Ovary (tissue), 9 donors: ENCODE data around the gene SLC39A13. TPM values are rescaled to one million over a fixed set of nuclear protein-coding genes. Genes with fewer than 3 reads are reported as not detected.
A peak's percentile ranks its signal among the peaks of the same experiment; 100 is the strongest.

ENCODE experiments used
- DNase-seq, 5 donors: peaks; one replicate each; pipeline ENCODE4 v3.0.0-alpha.2; 2019 to 2020
- H3K27ac ChIP-seq, 2 donors: fragments of 200-600 bp; one replicate each; pipeline versions ENCODE4 v1.5.1 to v1.8.0; 2019 to 2022
- H3K27me3 ChIP-seq: fragments of 200-600 bp; one replicate; pipeline ENCODE4 v1.8.0; 2022
- H3K36me3 ChIP-seq: fragments of 200-600 bp; sonication (generic); one replicate; pipeline ENCODE4 v1.5.1; 2019
- H3K4me1 ChIP-seq: one replicate; pipeline ENCODE4 v1.8.1; 2013; ENCODE audit warnings: mild to moderate bottlenecking, moderate library complexity; ENCODE audit not compliant: insufficient read depth
- H3K4me3 ChIP-seq: fragments of 200-600 bp; sonication (generic); one replicate; pipeline ENCODE4 v1.5.1; 2017
- H3K9me3 ChIP-seq, 2 donors: fragments of 200-600 bp in 1 of 2; sonication (generic) in 1 of 2; one replicate each; pipeline versions ENCODE4 v1.5.1 to v1.8.1; 2013 to 2019; ENCODE audit warnings: mild to moderate bottlenecking in 1 of 2, moderate library complexity in 1 of 2
- CTCF ChIP-seq, 3 donors: fragments of 450-650 bp in 2 of 3; fragments of 200-600 bp in 1 of 3; IDR thresholded peaks; one replicate each; pipeline versions ENCODE4 v1.5.1 to v1.8.0; 2016 to 2022; ENCODE audit warnings: antibody characterized with exemption in 3 of 3, mild to moderate bottlenecking in 1 of 3
- EP300 ChIP-seq: sonication (generic); formaldehyde crosslinking; IDR thresholded peaks from one replicate; pipeline ENCODE4 v1.6.1; 2017; ENCODE audit warnings: antibody characterized with exemption
- POLR2A ChIP-seq: fragments of 450-650 bp; IDR thresholded peaks from one replicate; pipeline ENCODE4 v1.6.1; 2017; ENCODE audit warnings: antibody characterized with exemption, mild to moderate bottlenecking, moderate library complexity
- WGBS, 3 donors: extraction: QIAGEN DNeasy Blood & Tissue Kit in 1 of 3; methylation state at CpG; one replicate each; pipeline versions ENCODE4 v1.1.5 to v1.1.7; 2013 to 2017; 5-methylcytosine and 5-hydroxymethylcytosine counted together
- intact Hi-C, 4 donors: fragments of 100-400 bp; cut with DNase I; formaldehyde crosslinking; loops; one replicate each; pipeline versions ENCODE4 v1.11.0 to v1.15.1; 2022 to 2023
- polyA plus RNA-seq, 2 donors: library from polyadenylated mRNA; stranded (reverse); fragments of 200-250 nt in 1 of 2; fragments of 350-450 nt in 1 of 2; fragmentation: Illumina TruSeq in 1 of 2; extraction: RNeasy Lipid Tissue Mini Kit (QIAGEN cat#74804) in 1 of 2; gene quantifications; one replicate each; pipeline ENCODE4 v1.2.3, GENCODE V29; 2013 to 2014
- total RNA-seq, 7 donors: library from RNA; depleted of rRNA in 2 of 7; stranded (reverse); fragments of >200 nt in 2 of 7; fragmentation: NEBNext Ultra II Directional in 3 of 7; extraction: Animal tissue kit (Norgen Biotek cat#: 25700) in 3 of 7; gene quantifications; one replicate each; pipeline versions ENCODE4 v1.1.0 to v1.2.4, GENCODE V29; 2016 to 2023
- donor health status: DM: no; HTN: no; CAD: no; lungs with moderate emphysema.
- donor health status: DM: no; HTN: no; CAD: no.
- donor health status: Bipolar disorder and iron deficiency.
- donor health status: DM: yes; HTN: yes; CAD: no.
- donor health status: DM: no; HTN: no; CAD: no.
- donor health status: DM: yes; HTN: yes; CAD: no.

Gene SLC39A13
- total and polyA plus RNA-seq, 9 donors: 2.8 to 60.2 (median 51.7) TPM

GRCh38 chr11:47415949-47416472 lies 7.6 kb downstream of the SLC39A13 start:
- no peak for TF ChIP-seq CTCF (IDR thresholded peaks at IDR 0.05)
- TF ChIP-seq POLR2A: no peak
- TF ChIP-seq EP300: no peak
- intact Hi-C loops: loop anchor here in 1 of 4 donors (10.0 kb wide), 1 partner anchor 231 kb away; the partner anchor contains the start of gene PACSIN3
- no peaks in the 10 kb centered on the region for H3K9me3 ChIP-seq
- H3K27me3 ChIP-seq: no peaks in the 10 kb centered on the region
- no peaks in the 10 kb centered on the region for H3K4me1 ChIP-seq
- 5 to 10% (median 7%) methylated on average over 13 of the region's 13 CpGs for WGBS, 3 donors
- peak; percentile 84 to 91 (median 87) for DNase-seq
- H3K27ac ChIP-seq: peak overlapping the region; percentile 41 to 72
- no peak overlapping the region for H3K4me3 ChIP-seq
- no peaks in the 10 kb centered on the region for H3K36me3 ChIP-seq

GRCh38 chr11:47417712-47418111 lies 9.3 kb downstream of the SLC39A13 start:
- intact Hi-C loops: loop anchor here in 1 of 4 donors (10.0 kb wide), 1 partner anchor 233 kb away; the partner anchor contains the start of gene PACSIN3
- 72 to 80% (median 77%) methylated on average over 6 of the region's 6 CpGs for WGBS, 3 donors
- no peak for TF ChIP-seq CTCF (IDR thresholded peaks at IDR 0.05)
- TF ChIP-seq POLR2A: no peak
- no peak for TF ChIP-seq EP300
- H3K27ac ChIP-seq: no peak overlapping the region
- no peaks in the 10 kb centered on the region for H3K4me1 ChIP-seq
- H3K4me3 ChIP-seq: no peak overlapping the region
- no peak for DNase-seq
- H3K36me3 ChIP-seq: no peaks in the 10 kb centered on the region
- no peaks in the 10 kb centered on the region for H3K27me3 ChIP-seq
- H3K9me3 ChIP-seq: no peaks in the 10 kb centered on the region

- no peak overlapping the region for H3K4me3 ChIP-seq
- H3K4me1 ChIP-seq: no peaks in the 10 kb centered on the region
- DNase-seq: no peak
- H3K27ac ChIP-seq: no peak overlapping the region
- H3K9me3 ChIP-seq: no peaks in the 10 kb centered on the region
- no peaks in the 10 kb centered on the region for H3K27me3 ChIP-seq
- no peaks in the 10 kb centered on the region for H3K36me3 ChIP-seq
- 65 to 66% (median 65%) methylated on average over 23 of the region's 23 CpGs for WGBS, 3 donors
- TF ChIP-seq POLR2A (no peak), CTCF (IDR thresholded peaks at IDR 0.05) (no peak), EP300 (no peak)
- intact Hi-C loops: loop anchor here in 1 of 4 donors (10.0 kb wide), 1 partner anchor 234 kb away; the partner anchor contains the start of gene PACSIN3
These were observed 10.3 kb downstream of the SLC39A13 start for GRCh38 chr11:47418454-47419259.

GRCh38 chr11:47425611-47426010 lies 17.2 kb downstream of the SLC39A13 start:
- no peaks in the 10 kb centered on the region for H3K4me1 ChIP-seq
- WGBS, 3 donors: 0 to 1% (median 1%) methylated on average over 14 of the region's 14 CpGs
- intact Hi-C loops: no loop called here
- H3K4me3 ChIP-seq: peak overlapping the region; percentile 98
- no peak for DNase-seq
- no peaks in the 10 kb centered on the region for H3K9me3 ChIP-seq
- no peaks in the 10 kb centered on the region for H3K27me3 ChIP-seq
- H3K36me3 ChIP-seq: no peaks in the 10 kb centered on the region
- TF ChIP-seq EP300: no peak
- TF ChIP-seq CTCF (IDR thresholded peaks at IDR 0.05): no peak
- TF ChIP-seq POLR2A: no peak
- peak overlapping the region; percentile 81 for H3K27ac ChIP-seq
